HG03565 (cell line): ENCODE results near the gene NAV2.

Experiments
- ATAC-seq: cut with Tn5 transposase; IDR thresholded peaks from one replicate; pipeline ENCODE4 v1.9.1; 2021; ENCODE audit warnings: mild to moderate bottlenecking, moderate library complexity; ENCODE audit not compliant: unreplicated experiment

Gene NAV2

DNA sequence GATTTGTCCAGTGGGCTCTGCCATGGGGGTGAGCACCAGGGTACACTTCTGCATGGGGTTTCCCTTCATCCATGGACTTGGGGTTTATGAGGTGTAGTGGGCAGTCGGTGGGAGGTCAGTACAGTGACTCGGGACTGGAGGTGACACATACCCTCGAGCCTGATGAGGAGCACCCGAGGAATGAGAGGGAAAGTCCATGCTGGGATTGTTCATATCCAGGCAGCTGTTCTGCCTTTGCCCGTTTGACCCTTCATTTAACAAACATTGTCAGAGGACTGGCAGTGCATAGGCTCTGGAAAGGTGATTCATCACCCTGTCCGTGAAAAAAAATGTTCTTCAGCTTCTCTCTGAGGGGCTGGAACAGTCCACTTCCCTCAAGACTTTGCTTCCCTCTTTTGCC lies 2.7 kb downstream of the NAV2 start:
- no peak for ATAC-seq

DNA sequence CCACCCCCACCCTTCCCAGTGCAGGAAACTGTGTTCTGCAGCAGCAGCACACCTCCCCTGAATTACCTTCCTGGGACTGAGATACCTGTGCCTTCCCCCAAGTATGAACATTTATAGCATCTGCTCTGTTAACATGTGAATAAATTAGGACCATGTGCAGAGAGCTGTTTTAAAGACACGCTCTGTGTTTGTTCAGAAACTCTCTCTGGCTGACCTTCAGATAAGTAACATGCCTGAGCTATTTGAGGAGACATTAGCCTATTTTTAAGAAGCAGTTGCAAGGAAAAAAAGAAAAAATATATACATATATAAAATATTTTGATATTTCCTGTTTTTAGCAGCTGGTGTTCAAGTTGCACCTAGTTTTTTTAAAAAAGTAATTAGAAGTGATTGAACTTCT lies 5.4 kb downstream of the NAV2 start:
- ATAC-seq: no peak

DNA sequence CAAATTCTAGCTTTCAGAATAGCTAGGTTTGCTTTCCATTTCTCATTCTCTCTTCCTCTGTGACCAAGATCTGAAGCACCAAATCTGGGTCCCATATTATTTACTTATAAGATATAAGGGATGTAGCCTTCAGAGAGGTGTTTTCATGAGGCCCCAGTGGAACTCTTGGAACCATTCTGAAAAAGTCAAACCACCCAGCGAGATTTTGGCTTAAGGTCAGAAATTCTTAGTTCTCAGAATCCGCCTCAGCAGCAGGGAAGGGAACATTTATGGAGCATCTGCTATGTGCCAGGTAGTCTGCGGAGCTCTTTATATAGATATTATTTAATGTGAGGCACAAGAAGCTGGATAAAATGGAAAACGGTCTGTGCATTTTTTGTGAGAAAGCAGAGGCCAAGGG lies 6.3 kb downstream of the NAV2 start:
- ATAC-seq: no peak

DNA sequence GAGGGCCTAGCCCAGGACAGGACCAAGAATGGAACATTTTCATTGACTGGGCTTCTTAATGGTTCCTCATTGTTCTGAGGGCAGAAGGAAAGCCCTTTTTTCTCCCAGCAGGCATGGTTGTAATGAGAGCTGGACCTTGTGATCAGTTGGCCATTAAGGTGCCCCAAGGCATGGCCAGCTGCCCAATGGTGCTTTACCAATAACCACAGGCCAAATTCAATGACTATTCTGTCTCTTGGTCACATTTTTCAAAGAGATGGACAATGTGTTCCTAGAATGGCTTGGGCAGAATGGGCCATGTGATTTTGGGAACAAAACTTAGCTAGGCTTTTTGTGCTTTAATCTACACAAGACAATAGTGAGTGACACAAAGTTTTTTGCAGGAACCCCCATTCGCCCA lies 7.3 kb downstream of the NAV2 start:
- no peak for ATAC-seq

DNA sequence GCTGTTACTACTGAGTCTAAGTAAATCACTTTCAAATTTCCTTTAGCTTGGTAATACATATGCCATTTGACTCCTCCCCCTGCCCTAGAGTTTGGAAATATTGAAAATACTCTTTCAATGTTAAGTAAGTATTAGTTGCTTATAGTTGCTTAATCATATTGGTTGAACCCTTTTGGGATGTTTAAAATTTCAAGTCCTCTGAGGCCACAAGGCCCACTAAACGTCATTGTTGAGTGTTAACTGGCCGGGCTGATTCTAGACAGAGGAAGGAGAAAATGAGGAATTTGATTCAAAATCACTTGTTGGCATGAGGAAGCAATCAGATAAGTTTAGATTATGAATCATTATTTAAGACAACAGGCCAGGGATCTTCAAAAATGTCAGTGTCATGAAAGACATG lies 8.5 kb downstream of the NAV2 start:
- no peak for ATAC-seq

DNA sequence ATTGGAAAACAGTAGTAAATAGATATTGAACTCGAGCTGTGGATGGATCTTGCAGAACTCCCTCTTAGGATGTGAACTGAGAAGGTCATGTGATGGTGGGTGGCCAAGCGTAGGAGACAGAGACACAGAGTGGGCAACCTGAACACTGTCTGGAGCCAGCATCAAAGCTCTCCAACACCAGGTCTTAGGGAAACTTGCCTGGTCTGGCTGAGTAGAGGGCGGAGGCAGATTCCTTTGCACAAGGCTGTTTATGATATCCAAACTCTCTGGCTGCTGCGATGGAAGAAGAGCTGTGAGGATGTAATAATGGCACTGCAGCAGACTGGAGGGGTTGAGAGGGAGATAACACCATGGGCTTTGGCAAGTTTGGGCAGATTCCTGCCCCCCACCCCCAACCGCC lies 10.1 kb downstream of the NAV2 start:
- no peak for ATAC-seq

DNA sequence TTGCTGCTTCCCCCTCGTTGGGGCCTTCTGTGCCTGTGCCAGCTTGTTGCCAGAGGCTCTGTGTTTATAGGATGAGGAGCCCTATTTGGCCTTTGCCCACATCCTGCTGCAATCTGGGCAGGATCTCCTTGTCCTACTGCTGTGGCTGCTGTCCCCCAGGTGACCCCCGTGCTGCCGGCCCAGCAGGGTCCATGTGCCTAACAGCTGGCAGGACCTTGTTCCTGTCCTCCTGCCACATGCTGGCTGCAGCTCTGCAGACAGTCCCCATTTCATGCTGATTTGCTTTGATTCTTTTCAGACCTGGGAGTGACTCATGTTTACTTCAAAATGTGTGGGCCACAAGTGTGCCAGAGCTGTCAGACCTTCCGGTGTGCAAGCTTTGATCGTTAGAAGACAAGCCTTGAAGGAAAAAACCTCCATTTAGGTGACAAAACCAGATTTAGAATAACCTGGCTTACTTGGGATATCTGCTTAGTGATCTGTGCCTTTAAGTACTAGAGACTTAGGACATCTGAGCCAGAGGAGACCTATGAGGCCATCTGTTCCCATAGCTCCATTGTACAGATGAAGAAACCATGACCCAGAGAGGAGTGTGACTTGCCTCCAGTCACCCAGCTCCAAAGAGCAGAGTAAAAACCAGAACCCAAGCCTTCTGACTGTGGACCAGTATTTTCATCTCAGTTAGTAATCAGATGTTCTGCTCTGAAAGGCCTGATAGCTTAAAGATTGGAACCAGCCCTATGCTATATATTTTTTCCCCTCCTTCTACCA lies 11.1 kb downstream of the NAV2 start:
- no peak for ATAC-seq

DNA sequence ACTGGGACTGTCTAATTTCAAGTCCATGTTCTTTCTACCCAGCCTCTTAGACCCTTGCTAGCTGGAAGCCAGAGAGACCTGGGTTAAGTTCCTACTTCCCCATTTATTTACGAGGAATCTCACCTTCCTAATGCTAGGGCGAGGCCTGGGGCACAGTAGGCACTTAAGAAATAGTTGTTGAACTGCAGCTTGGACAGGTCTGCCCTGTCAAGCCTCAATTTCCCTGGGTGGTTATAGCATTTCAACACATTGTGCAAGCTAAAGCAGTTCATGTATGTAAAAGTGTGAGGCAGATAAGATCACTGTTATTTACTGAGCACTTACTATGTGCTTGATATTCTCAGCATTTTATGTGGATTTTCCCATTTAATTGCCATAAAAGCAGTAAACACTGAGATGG lies 12.1 kb downstream of the NAV2 start:
- no peak for ATAC-seq

DNA sequence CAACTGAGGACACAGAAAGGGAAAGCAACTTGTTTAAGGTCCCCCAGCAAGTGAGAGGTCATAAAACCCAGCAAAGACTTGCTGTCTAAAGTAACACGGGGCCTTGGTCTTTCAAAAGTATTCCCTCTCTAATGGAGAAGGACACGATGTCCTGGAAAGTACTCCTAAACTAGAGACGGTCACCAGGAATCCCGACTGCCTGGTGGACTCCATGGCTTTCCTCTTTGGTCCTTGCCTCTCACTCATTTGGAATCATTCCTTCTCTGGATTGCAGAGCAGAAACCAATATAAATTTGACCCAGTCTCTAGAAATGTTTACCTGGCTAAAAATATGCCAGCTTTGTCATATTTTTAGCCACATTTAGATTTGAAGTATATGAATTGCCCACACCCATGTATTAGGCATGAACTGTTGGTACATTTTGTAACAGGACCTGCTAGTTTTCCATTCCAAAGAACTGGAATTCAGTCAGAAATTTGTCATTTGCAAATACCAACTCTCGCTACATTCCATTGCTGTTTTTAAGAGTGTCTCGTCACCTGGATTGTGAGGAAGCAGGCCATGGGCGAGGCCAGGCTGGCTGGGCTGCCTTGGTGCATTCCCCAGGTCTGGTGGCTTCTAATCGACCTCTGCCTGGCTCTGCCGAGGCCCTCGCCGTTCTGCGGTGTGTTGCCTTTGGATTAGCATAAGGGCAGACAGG lies 12.9 kb downstream of the NAV2 start:
- no peak for ATAC-seq

DNA sequence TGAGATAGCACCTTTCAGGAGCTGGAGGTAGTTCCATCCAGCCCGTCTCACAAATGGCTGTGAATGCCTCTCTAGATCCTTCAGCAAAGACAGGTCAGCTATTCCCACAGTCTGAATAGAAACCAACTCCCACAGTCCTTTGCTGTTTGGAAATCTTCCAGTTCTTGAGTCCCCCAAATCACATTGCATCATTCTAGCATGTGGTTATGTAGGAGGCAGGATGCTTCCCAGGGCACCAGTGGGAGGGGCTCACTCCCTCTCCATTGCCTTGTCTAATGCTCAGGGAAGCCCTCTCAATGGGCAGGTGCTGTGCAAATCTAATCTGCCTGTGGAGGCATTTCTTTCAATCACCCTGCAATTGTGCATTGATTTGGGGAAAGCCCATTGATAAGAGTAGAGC lies 14.6 kb downstream of the NAV2 start:
- ATAC-seq: no peak

DNA sequence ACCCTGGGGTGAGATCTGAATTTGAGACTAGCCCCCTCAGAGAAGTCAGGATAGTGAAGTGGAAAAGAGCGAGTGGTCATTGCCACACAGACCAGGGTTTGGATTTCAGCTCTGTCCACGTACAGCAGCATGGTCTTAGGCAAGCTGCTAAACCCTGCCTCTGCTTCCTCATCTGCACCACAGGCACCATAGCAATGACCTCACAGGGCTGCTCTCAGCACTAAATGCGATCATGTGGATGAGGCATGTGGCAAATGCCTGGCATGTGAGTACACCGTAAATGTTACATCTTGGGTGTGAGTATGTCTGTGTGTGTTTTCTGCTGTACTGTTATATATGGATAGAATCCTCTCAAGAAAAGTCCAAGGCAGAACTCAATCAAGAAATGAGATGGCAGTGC lies 15.8 kb downstream of the NAV2 start:
- ATAC-seq: no peak

DNA sequence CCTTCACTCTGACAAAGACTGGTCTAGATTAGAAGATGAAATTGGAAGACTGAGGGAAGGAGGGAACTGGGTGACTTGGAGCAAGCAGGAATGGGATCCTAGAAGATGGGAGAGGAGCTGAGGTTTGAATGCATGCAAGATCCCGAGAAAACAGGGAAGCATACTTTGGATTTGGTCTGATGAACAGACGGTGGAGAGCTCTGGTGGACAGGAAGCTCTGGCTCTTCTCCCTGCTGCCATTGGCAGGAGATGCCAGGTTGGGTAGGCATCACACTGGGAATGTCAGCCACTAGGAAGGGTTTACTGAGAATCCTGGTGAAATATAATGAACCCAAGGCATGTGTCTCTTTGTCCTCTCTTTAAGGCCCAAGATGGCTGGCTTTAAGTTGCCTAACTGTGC lies 16.5 kb downstream of the NAV2 start:
- no peak for ATAC-seq

DNA sequence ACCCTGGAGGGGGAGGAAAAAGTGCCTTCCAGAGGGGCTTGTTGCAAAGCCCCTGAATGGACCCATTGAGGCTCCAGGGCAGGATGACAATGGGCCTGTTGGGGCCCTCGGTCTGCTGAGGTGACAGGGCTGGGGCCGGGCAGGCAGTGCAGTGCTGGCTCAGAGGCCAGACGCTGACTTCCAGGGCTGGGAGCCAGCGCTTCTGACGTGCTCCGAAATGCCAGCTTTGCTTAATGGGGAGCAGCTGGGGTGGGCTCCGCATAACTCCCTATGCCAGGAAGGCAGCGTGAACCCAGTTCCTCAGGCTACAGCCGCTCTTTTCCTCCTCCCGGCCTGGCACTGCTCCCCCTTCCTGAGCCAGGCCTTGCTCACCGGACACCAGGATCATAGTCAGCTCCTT lies 17.7 kb downstream of the NAV2 start:
- no peak for ATAC-seq

DNA sequence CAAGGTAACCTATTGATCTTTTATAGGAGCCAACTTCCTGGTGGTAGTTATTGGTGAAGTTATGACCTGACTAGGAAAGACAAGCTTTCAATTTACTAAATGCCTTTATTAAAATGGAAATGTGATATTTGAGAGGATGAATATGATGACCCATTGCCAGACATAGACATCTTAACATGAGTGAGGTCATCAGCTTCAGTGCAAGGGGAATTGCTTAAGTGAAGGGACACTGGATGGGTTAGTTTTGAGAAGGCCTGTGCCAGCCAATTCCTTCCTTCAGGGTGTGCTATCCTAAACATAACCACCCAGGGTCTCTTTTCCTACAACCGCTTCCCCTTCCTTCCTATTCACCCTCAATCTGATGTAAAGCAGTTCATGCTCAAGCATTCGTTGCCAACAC lies 21.5 kb downstream of the NAV2 start:
- no peak for ATAC-seq

DNA sequence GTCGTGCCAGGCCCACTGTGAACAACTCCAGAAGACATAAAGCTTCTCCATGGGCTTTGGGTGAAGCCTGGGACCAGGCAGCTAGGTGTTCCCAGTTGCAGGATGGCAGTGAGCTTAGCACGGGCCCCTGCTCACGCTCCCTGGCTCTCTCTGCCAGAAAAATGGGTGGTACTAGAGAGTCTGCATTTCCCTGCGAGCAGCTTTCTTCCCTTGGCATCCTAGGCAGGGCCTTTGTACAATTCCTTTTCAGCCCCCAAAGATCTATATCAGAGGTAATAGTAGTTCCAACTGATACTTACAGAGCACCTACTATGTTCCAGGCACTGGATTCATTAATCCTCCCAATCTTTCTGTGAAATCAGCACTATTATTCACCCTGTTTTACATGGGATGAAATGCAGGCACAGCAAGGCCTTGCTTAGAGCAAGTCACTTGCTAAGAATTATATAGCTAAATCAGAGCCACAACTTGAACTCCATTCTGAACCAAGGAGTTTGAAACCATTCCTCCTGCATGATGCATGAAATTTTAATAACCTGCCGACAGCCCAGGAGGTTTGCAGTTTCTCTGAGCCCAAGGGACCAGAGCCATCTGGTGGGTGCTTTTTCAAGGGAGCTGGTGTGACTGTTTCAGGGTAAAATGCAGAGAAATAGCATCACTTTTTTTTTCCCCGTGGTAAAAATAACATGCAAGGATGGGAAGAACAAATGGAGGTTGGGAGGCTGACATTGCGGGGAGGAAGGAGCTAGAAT lies 22.7 kb downstream of the NAV2 start:
- ATAC-seq: no peak

DNA sequence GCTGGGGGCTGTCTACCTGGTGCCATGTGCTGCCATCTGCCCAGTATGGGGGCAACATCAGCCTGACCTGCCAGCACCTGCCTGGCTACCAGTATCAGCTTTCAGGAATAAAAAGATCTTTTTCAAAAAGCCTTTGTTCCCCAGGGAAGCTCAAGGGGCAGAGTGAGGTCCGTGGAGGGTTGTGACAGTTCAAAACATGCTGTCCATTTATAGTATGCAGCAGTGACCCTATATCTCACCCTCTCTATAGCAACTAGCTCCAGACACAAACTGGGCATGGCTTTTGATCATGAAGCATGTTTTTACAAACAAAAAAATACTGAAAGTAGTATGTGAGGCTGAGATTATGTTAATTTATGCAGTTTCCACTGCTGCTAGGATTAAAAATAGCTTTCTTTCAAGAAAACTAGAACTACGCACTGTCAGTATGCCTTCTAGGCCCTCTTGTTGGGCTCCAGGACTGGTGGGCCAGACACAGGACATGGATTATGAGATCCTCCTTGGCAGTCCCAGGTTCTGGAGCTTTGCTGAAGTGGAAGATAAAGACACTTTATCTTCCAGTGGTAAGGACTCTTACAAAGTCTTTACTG lies 23.4 kb downstream of the NAV2 start:
- no peak for ATAC-seq

DNA sequence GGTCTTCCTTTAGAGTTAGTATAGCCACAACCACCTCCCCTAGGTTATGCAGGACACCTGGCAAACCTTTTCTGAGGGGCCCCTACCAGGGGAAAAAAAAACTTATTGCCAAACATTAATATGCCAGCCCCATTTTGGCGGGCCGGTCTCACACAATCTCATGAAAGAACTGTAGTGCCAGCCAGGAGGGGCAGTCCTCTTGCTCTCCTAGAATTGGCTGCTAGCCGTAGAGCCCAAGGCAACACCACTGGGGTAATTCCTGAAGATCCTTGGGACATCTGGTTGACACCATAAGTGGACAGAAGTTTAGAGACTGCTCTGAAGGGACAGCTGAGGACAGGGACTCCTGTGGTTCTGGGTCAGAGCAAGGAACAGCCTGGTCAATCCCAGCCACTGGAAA lies 24.2 kb downstream of the NAV2 start:
- ATAC-seq: no peak

DNA sequence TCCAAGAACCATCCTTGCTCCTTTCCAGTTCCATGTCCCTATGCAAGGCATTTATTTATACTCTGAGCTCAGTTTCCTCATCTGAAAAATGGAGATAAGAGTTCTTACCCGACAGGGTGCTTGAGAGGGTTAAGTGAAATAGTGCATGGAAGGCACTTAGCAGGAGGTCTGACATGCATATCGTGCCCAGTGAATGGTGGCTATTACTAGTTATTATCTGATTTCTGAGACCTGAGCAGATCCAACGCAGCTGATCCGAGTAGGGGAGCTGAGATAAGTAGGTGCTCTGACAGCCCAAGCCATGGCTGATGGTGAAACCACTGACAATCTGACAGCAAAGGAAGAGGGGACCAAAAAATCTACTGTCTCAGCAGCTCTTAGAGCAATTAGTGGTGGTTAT lies 24.9 kb downstream of the NAV2 start:
- no peak for ATAC-seq

DNA sequence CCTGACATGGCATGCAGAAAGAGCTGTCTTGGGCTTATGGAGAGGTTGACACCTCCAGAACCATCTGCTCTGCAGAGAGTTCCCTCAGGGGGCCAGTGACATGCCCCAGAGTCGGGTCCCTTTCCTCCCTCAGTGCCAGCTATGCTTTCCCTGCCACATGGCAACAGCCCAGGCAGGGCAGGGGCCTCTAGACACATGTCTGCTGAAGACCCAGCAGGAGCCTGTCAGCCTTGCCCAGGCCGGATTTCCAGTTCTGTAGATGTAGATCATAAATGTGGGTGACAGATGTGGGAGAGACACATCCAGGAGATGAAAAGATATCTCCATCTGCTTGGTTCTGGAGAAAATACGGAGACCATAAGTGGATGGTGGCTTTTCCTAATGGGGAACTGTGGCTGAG lies 25.5 kb downstream of the NAV2 start:
- ATAC-seq: no peak

DNA sequence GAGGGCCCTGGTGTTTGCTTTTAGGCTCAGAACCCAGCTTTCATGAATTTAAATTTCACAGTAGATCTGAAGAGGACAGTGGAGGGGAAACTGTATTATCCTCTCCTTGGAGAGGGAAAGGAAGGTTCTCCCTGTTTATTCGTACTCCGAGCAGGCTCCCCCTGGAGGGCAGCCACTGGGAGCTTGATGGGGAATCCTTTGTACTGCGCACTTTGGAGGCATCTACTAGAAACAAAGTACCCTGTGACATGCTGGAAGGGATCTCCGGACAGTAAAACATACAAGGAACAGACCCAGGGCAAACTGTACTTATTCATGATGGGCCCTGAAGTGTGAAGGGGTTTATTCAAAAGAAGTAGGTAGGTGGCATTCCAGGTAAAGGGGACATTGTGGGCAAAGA lies 27.2 kb downstream of the NAV2 start:
- no peak for ATAC-seq

DNA sequence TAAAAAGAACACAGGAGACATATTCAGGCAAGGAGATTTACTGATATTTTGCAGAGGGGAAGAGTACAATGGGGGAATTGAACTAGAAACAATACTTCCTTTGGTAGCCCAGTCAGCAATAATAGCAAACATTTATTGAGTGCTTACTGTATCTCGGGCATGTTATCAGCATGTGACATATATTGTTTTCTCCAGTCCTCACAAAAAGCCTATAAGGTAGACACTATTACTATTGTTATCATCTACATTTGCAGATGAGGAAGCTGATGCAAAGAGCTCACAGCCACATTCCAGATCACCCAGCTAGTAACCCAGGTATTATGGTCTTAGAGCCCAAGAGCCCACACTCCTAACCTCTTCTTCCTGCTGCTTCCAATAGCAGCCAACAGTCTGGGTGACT lies 27.9 kb downstream of the NAV2 start:
- ATAC-seq: no peak
